Measurements from ENCODE around the gene LGR4.
"Not testable (repeated sequence)": the region's sequence is repeated elsewhere in the genome, so short reads cannot be mapped to it uniquely, and the experiment has no call there.

GRCh38 chr11:27322196-27322595 is 150.4 kb downstream of the LGR4 start:
- TF ChIP-seq POLR2A, POLR2AphosphoS5 (IDR thresholded peaks at IDR 0.05): not testable (repeated sequence)
